GM19372 (cell line): Measurements from ENCODE around the gene SCAPER.

Source experiments
- ATAC-seq: cut with Tn5 transposase; IDR thresholded peaks from one replicate; pipeline ENCODE4 v1.9.1; 2021; ENCODE audit warnings: mild to moderate bottlenecking, low read depth, moderate library complexity; ENCODE audit not compliant: unreplicated experiment

The SCAPER gene

GRCh38 chr15:76905013-76905839, at the start of gene SCAPER:
Gene SCAPER (minus strand): TSS chr15:76905340. CDS start chr15:76883817, 21,523 bp downstream.
- peak; percentile 89 for ATAC-seq

GRCh38 chr15:76954744-76955143, 49.6 kb upstream of the SCAPER start:
- ATAC-seq: no peak

GRCh38 chr15:76953913-76954312, 48.8 kb upstream of the SCAPER start:
- no peak for ATAC-seq

- no peak for ATAC-seq
Measured at GRCh38 chr15:76951220-76951619, 46.1 kb upstream of the SCAPER start.

- no peak for ATAC-seq
Measured at GRCh38 chr15:76947454-76947853, 42.3 kb upstream of the SCAPER start.

GRCh38 chr15:76945494-76946093, 40.5 kb upstream of the SCAPER start:
- ATAC-seq: no peak

- no peak for ATAC-seq
Measured at GRCh38 chr15:76942331-76942730, 37.2 kb upstream of the SCAPER start.

GRCh38 chr15:76941636-76942035, 36.5 kb upstream of the SCAPER start:
- no peak for ATAC-seq

- no peak for ATAC-seq
Measured at GRCh38 chr15:76939715-76940114, 34.6 kb upstream of the SCAPER start.

GRCh38 chr15:76938752-76939151, 33.6 kb upstream of the SCAPER start:
- ATAC-seq: no peak

GRCh38 chr15:76936671-76937070, 31.5 kb upstream of the SCAPER start:
- no peak for ATAC-seq

- ATAC-seq: no peak
Measured at GRCh38 chr15:76935620-76936019, 30.5 kb upstream of the SCAPER start.

- ATAC-seq: no peak
Measured at GRCh38 chr15:76932135-76932966, 27.2 kb upstream of the SCAPER start.

GRCh38 chr15:76931397-76932134, 26.4 kb upstream of the SCAPER start, which contains the start of gene RCN2:
Gene RCN2 (plus strand): TSS chr15:76931749. CDS start chr15:76931842, 93 bp downstream.
- peak; percentile 95 for ATAC-seq

- no peak for ATAC-seq
Measured at GRCh38 chr15:76930831-76931396, 25.8 kb upstream of the SCAPER start.

- ATAC-seq: no peak
Measured at GRCh38 chr15:76929011-76929760, 24.0 kb upstream of the SCAPER start.

- no peak for ATAC-seq
Measured at GRCh38 chr15:76928201-76928600, 23.1 kb upstream of the SCAPER start.

GRCh38 chr15:76916369-76916768, 11.2 kb upstream of the SCAPER start:
- no peak for ATAC-seq

- ATAC-seq: no peak
Measured at GRCh38 chr15:76913737-76914136, 8.6 kb upstream of the SCAPER start.
